Trophoblast cell (in vitro differentiated cells and primary cell): ENCODE measurements around the gene SORT1.

ENCODE experiments used
- DNase-seq, 2 donors: peaks; one replicate each; pipeline ENCODE4 v3.0.0-alpha.2; 2016
- H2AFZ ChIP-seq: 2 replicates; pipeline ENCODE4 v1.6.1; 2013; ENCODE audit warnings: low read length, moderate library complexity, mild to moderate bottlenecking; ENCODE audit not compliant: insufficient read depth, poor library complexity
- H2AK5ac ChIP-seq: 2 replicates; pipeline ENCODE4 v1.6.1; 2013; ENCODE audit warnings: mild to moderate bottlenecking, low read length
- H2BK120ac ChIP-seq: 2 replicates; pipeline ENCODE4 v1.6.1; 2013; ENCODE audit warnings: low read length, mild to moderate bottlenecking, moderate library complexity; ENCODE audit not compliant: insufficient read depth, poor library complexity
- H2BK12ac ChIP-seq: 2 replicates; pipeline ENCODE4 v1.6.1; 2013; ENCODE audit warnings: mild to moderate bottlenecking, low read length, moderate library complexity
- H2BK5ac ChIP-seq: 2 replicates; pipeline ENCODE4 v1.6.1; 2013; ENCODE audit warnings: low read length, low read depth, moderate library complexity, mild to moderate bottlenecking; ENCODE audit not compliant: poor library complexity
- H3K14ac ChIP-seq: 2 replicates; pipeline ENCODE4 v1.6.1; 2013; ENCODE audit warnings: mild to moderate bottlenecking, low read length
- H3K18ac ChIP-seq: 2 replicates; pipeline ENCODE4 v1.6.1; 2013; ENCODE audit warnings: mild to moderate bottlenecking, low read length
- H3K23ac ChIP-seq: 2 replicates; pipeline ENCODE4 v1.6.1; 2013; ENCODE audit warnings: low read length
- H3K27ac ChIP-seq: 2 replicates; pipeline ENCODE4 v1.5.1; 2013; ENCODE audit warnings: low read depth, mild to moderate bottlenecking, inconsistent platforms, low read length, moderate library complexity
- H3K27me3 ChIP-seq: 2 replicates; pipeline ENCODE4 v1.6.1; 2013; ENCODE audit warnings: inconsistent platforms, mild to moderate bottlenecking, low read length, moderate library complexity; ENCODE audit not compliant: insufficient read depth
- H3K36me3 ChIP-seq, 2 experiments: 1 replicate in 1 of 2; 2 replicates in 1 of 2; pipeline ENCODE4 v1.6.1; 2013; ENCODE audit warnings: low read length in 2 of 2, mild to moderate bottlenecking in 2 of 2, moderate library complexity in 1 of 2; ENCODE audit not compliant: insufficient read depth in 2 of 2, control insufficient read depth in 1 of 2
- H3K4ac ChIP-seq: 2 replicates; pipeline ENCODE4 v1.6.1; 2013; ENCODE audit warnings: low read depth, mild to moderate bottlenecking, low read length, moderate library complexity
- H3K4me1 ChIP-seq, 2 experiments: 1 replicate in 1 of 2; 2 replicates in 1 of 2; pipeline ENCODE4 v1.6.1; 2013; ENCODE audit warnings: low read length in 2 of 2, mild to moderate bottlenecking in 2 of 2, moderate library complexity in 1 of 2; ENCODE audit not compliant: insufficient read depth in 2 of 2, control insufficient read depth in 1 of 2
- H3K4me2 ChIP-seq: 2 replicates; pipeline ENCODE4 v1.6.1; 2013; ENCODE audit warnings: inconsistent platforms, mild to moderate bottlenecking, low read length, moderate library complexity
- H3K4me3 ChIP-seq: 2 replicates; pipeline ENCODE4 v1.5.1; 2013; ENCODE audit warnings: mild to moderate bottlenecking, low read depth, low read length, inconsistent platforms
- H3K79me1 ChIP-seq: one replicate; pipeline ENCODE4 v1.6.1; 2013; ENCODE audit warnings: low read length
- H3K79me2 ChIP-seq: 2 replicates; pipeline ENCODE4 v1.6.1; 2013; ENCODE audit warnings: low read length, mild to moderate bottlenecking; ENCODE audit not compliant: control insufficient read depth, insufficient read depth, poor library complexity
- H3K9ac ChIP-seq: 2 replicates; pipeline ENCODE4 v1.6.1; 2013; ENCODE audit warnings: mild to moderate bottlenecking, low read length
- H3K9me3 ChIP-seq: 2 replicates; pipeline ENCODE4 v1.6.1; 2013; ENCODE audit warnings: low read depth, mild to moderate bottlenecking, control low read depth, inconsistent platforms, low read length; ENCODE audit not compliant: insufficient read depth
- H4K12ac ChIP-seq: 2 replicates; pipeline ENCODE4 v1.6.1; 2013; ENCODE audit warnings: low read depth, mild to moderate bottlenecking, low read length, moderate library complexity
- H4K8ac ChIP-seq: 2 replicates; pipeline ENCODE4 v1.6.1; 2013; ENCODE audit warnings: low read depth, mild to moderate bottlenecking, low read length, moderate library complexity
- H4K91ac ChIP-seq: one replicate; pipeline ENCODE4 v1.6.1; 2013; ENCODE audit warnings: low read depth, mild to moderate bottlenecking, low read length, moderate library complexity
- WGBS: extraction: QIAGEN DNeasy Blood & Tissue Kit; methylation state at CpG from one replicate; pipeline ENCODE4 v1.1.7; 2013; ENCODE audit warnings: missing lambda C conversion rate; ENCODE audit not compliant: insufficient read length, insufficient coverage; ENCODE audit errors: extremely low coverage; 5-methylcytosine and 5-hydroxymethylcytosine counted together

Gene SORT1

GRCh38 chr1:109304226-109304920 lies 93.3 kb downstream of the SORT1 start:
- Histone ChIP-seq H3K36me3 (peaks cover 0 to 3% of the 10 kb centered on the region in 2 experiments), H3K4me1 (peaks cover 33 to 41% of the 10 kb centered on the region in 2 experiments), H3K9ac (no peak overlapping the region), H3K79me2 (peaks cover 7% of the 10 kb centered on the region), H2AFZ (no peak overlapping the region), H3K4me3 (no peak overlapping the region), H3K27ac (no peak overlapping the region), H4K12ac (no peak overlapping the region), H2BK12ac (peak overlapping the region; percentile 44), H4K91ac (no peak overlapping the region), H2BK120ac (peak overlapping the region; percentile 12), H2AK5ac (no peak overlapping the region), H4K8ac (no peak overlapping the region), H3K14ac (peak overlapping the region; percentile 49), H3K18ac (no peak overlapping the region), H3K79me1 (peaks cover 24% of the 10 kb centered on the region), H3K4ac (no peak overlapping the region), H3K27me3 (no peaks in the 10 kb centered on the region), H3K4me2 (no peak overlapping the region), H3K9me3 (peaks cover 2% of the 10 kb centered on the region), H2BK5ac (no peak overlapping the region), H3K23ac (no peak overlapping the region)
- DNase-seq = no peak
- no CpG with 5 or more reads among the region's 8 CpGs for WGBS

GRCh38 chr1:109301874-109302273 lies 95.8 kb downstream of the SORT1 start:
- no peak overlapping the region for H2AFZ ChIP-seq
- no peak overlapping the region for H3K4me3 ChIP-seq
- no peaks in the 10 kb centered on the region for H3K36me3 ChIP-seq
- H2BK120ac ChIP-seq = no peak overlapping the region
- no peak overlapping the region for H3K9ac ChIP-seq
- H3K18ac ChIP-seq = peak overlapping the region; percentile 3
- H3K27ac ChIP-seq = no peak overlapping the region
- peaks cover 14% of the 10 kb centered on the region for H3K79me2 ChIP-seq
- no CpG with 5 or more reads among the region's 5 CpGs for WGBS
- peaks cover 2% of the 10 kb centered on the region for H3K9me3 ChIP-seq
- H3K23ac ChIP-seq = peak overlapping the region; percentile 68
- H3K79me1 ChIP-seq = peaks cover 40% of the 10 kb centered on the region
- H4K12ac ChIP-seq = no peak overlapping the region
- H4K91ac ChIP-seq = no peak overlapping the region
- H3K4ac ChIP-seq = no peak overlapping the region
- DNase-seq = no peak
- H2BK12ac ChIP-seq = peak overlapping the region; percentile 63
- peak overlapping the region; percentile 3 for H2AK5ac ChIP-seq
- no peak overlapping the region for H3K4me2 ChIP-seq
- no peak overlapping the region for H4K8ac ChIP-seq
- no peaks in the 10 kb centered on the region for H3K27me3 ChIP-seq
- H3K14ac ChIP-seq = no peak overlapping the region
- no peak overlapping the region for H2BK5ac ChIP-seq
- peaks cover 42 to 48% of the 10 kb centered on the region in 2 experiments for H3K4me1 ChIP-seq

GRCh38 chr1:109300650-109301151 lies 97.0 kb downstream of the SORT1 start:
- Histone ChIP-seq H3K27ac (peak overlapping the region; percentile 95), H3K4ac (peak overlapping the region; percentile 30), H3K9ac (no peak overlapping the region), H3K23ac (no peak overlapping the region), H2AFZ (peak overlapping the region; percentile 54), H3K79me2 (peaks cover 17% of the 10 kb centered on the region), H4K8ac (peak overlapping the region; percentile 59), H3K27me3 (no peaks in the 10 kb centered on the region), H2BK12ac (peak overlapping the region; percentile 99), H3K4me1 (peaks cover 40 to 46% of the 10 kb centered on the region in 2 experiments), H3K14ac (peak overlapping the region; percentile 88), H3K9me3 (peaks cover 2% of the 10 kb centered on the region), H3K4me3 (no peak overlapping the region), H4K91ac (peak overlapping the region; percentile 97), H4K12ac (no peak overlapping the region), H2AK5ac (peak overlapping the region; percentile 97), H3K79me1 (peaks cover 43% of the 10 kb centered on the region), H2BK5ac (peak overlapping the region; percentile 77), H3K36me3 (no peaks in the 10 kb centered on the region), H3K18ac (peak overlapping the region; percentile 67), H2BK120ac (peak overlapping the region; percentile 85), H3K4me2 (no peak overlapping the region)
- DNase-seq = no peak
- no CpG with 5 or more reads among the region's 16 CpGs for WGBS

- Histone ChIP-seq H3K79me1 (peaks cover 49% of the 10 kb centered on the region), H2AK5ac (peak overlapping the region; percentile 89), H3K4ac (peak overlapping the region; percentile 28), H3K4me2 (no peak overlapping the region), H4K91ac (peak overlapping the region; percentile 93), H3K9me3 (peaks cover 2% of the 10 kb centered on the region), H3K9ac (no peak overlapping the region), H4K12ac (peak overlapping the region; percentile 21), H2BK12ac (peak overlapping the region; percentile 95), H3K18ac (peak overlapping the region; percentile 32), H2BK120ac (peak overlapping the region; percentile 85), H3K4me1 (peaks cover 42 to 43% of the 10 kb centered on the region in 2 experiments), H3K79me2 (peaks cover 17% of the 10 kb centered on the region), H4K8ac (peak overlapping the region; percentile 63), H3K36me3 (no peaks in the 10 kb centered on the region), H3K27me3 (no peaks in the 10 kb centered on the region), H3K14ac (peak overlapping the region; percentile 55), H2BK5ac (peak overlapping the region; percentile 80), H2AFZ (peak overlapping the region; percentile 17), H3K27ac (peak overlapping the region; percentile 95), H3K23ac (no peak overlapping the region), H3K4me3 (no peak overlapping the region)
- DNase-seq = no peak
- WGBS = no CpG with 5 or more reads among the region's 20 CpGs
Observed at GRCh38 chr1:109299558-109300343, 98.0 kb downstream of the SORT1 start.
